Parathyroid adenoma (tissue), 2 donors: ENCODE results near the gene BMP8A.
"Not testable (repeated sequence)": the region's sequence is repeated elsewhere in the genome, so short reads cannot be mapped to it uniquely, and the experiment has no call there.

Experiments
- H2AFZ ChIP-seq: fragments of 300-600 bp; sonication (generic); one replicate; pipeline ENCODE4 v1.7.0; 2017; ENCODE audit warnings: antibody characterized with exemption, mild to moderate bottlenecking
- H3K27ac ChIP-seq: fragments of 300-600 bp; sonication (generic); one replicate; pipeline ENCODE4 v1.7.0; 2017
- H3K27me3 ChIP-seq: fragments of 300-600 bp; sonication (generic); one replicate; pipeline ENCODE4 v1.7.0; 2017; ENCODE audit warnings: low read length; ENCODE audit not compliant: control insufficient read depth, insufficient read depth
- H3K36me3 ChIP-seq: fragments of 300-600 bp; sonication (generic); one replicate; pipeline ENCODE4 v1.7.0; 2017; ENCODE audit warnings: low read length; ENCODE audit not compliant: control insufficient read depth, insufficient read depth
- H3K4me1 ChIP-seq: fragments of 300-600 bp; sonication (generic); one replicate; pipeline ENCODE4 v1.7.0; 2017; ENCODE audit warnings: control low read depth
- H3K4me2 ChIP-seq: fragments of 300-600 bp; sonication (generic); one replicate; pipeline ENCODE4 v1.7.0; 2017; ENCODE audit warnings: low read length
- H3K4me3 ChIP-seq: fragments of 300-600 bp; sonication (generic); one replicate; pipeline ENCODE4 v1.7.0; 2017; ENCODE audit warnings: low read depth, low read length
- H3K79me2 ChIP-seq: fragments of 300-600 bp; sonication (generic); one replicate; pipeline ENCODE4 v1.7.0; 2017; ENCODE audit warnings: control low read depth
- H3K9ac ChIP-seq: fragments of 300-600 bp; sonication (generic); one replicate; pipeline ENCODE4 v1.7.0; 2017; ENCODE audit warnings: mild to moderate bottlenecking
- H3K9me3 ChIP-seq: fragments of 300-600 bp; sonication (generic); one replicate; pipeline ENCODE4 v1.7.0; 2017; ENCODE audit warnings: low read length; ENCODE audit not compliant: control insufficient read depth
- TF ChIP-seq, protein P1 (sequence below): fragments of 300-600 bp; sonication (generic); IDR thresholded peaks from one replicate; pipeline ENCODE4 v1.7.0; 2017; ENCODE audit warnings: antibody characterized with exemption, mild to moderate bottlenecking
- donor health status: primary hyperparathyroidism.

Gene BMP8A

DNA sequence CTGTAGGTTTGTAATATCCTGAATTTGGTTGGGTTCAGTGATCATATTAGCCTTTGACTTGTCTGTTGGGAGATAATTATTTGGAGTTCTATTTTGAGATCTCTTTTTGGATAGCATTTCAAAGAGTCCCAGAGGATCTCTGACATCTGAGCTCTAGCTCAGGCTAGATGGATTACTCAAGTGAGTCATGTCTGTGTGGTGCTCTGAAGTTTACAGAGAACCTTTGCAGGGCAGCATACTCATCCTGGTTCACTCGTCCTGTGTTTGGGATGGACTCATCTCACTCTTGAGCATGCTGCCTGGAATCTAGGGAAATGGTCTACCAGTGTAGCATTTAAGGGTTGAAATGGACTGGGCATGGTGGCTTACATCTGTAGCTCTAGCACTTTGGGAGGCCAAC is 29.4 kb upstream of the BMP8A start:
- H3K27ac ChIP-seq = no peak overlapping the region
- H3K4me3 ChIP-seq = no peak overlapping the region
- no peaks in the 10 kb centered on the region for H3K9me3 ChIP-seq
- H2AFZ ChIP-seq = no peak overlapping the region
- TF ChIP-seq, protein P1, sequence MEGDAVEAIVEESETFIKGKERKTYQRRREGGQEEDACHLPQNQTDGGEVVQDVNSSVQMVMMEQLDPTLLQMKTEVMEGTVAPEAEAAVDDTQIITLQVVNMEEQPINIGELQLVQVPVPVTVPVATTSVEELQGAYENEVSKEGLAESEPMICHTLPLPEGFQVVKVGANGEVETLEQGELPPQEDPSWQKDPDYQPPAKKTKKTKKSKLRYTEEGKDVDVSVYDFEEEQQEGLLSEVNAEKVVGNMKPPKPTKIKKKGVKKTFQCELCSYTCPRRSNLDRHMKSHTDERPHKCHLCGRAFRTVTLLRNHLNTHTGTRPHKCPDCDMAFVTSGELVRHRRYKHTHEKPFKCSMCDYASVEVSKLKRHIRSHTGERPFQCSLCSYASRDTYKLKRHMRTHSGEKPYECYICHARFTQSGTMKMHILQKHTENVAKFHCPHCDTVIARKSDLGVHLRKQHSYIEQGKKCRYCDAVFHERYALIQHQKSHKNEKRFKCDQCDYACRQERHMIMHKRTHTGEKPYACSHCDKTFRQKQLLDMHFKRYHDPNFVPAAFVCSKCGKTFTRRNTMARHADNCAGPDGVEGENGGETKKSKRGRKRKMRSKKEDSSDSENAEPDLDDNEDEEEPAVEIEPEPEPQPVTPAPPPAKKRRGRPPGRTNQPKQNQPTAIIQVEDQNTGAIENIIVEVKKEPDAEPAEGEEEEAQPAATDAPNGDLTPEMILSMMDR = no peak
- no peak overlapping the region for H3K9ac ChIP-seq
- no peaks in the 10 kb centered on the region for H3K79me2 ChIP-seq
- H3K36me3 ChIP-seq = no peaks in the 10 kb centered on the region
- H3K27me3 ChIP-seq = no peaks in the 10 kb centered on the region
- H3K4me2 ChIP-seq = no peak overlapping the region
- no peaks in the 10 kb centered on the region for H3K4me1 ChIP-seq

DNA sequence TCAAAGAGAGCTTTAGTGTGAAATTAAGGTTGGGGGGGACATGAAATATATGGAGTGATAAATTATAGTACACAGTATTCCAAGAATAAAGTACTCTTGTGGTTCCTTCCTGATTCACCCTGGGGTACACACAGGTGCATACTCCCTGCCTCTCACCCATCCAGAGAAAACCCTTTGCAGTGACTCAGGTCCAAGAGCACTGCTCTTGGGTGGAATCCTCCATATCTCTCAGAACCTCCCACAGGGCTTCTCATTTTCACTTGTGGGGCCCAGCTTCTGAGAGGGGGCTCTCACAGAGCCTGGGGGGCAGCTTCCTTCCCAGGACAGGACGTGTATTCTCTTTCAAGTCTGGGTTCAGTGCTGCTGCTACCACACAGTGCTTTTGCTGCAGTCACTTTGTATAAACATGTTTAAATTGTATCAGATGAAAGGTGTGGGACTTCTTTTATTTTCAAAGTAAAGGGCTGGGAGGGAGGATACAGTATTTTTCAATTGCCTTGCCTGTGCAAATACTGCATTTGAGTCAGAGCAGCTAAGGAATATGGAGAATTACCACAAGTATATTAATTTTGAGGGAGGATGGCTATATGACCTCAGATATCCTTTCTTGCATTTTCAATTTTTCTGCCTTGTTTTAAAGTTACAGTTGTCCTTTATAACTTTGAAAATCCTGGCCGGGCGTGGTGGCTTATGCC is 24.9 kb upstream of the BMP8A start:
- Histone ChIP-seq H3K4me3 (no peak overlapping the region), H3K9ac (no peak overlapping the region), H3K79me2 (no peaks in the 10 kb centered on the region), H3K9me3 (no peaks in the 10 kb centered on the region), H3K36me3 (no peaks in the 10 kb centered on the region), H3K4me1 (no peaks in the 10 kb centered on the region), H3K27ac (no peak overlapping the region), H3K27me3 (no peaks in the 10 kb centered on the region), H2AFZ (no peak overlapping the region), H3K4me2 (no peak overlapping the region)
- TF ChIP-seq, protein P1 = no peak

DNA sequence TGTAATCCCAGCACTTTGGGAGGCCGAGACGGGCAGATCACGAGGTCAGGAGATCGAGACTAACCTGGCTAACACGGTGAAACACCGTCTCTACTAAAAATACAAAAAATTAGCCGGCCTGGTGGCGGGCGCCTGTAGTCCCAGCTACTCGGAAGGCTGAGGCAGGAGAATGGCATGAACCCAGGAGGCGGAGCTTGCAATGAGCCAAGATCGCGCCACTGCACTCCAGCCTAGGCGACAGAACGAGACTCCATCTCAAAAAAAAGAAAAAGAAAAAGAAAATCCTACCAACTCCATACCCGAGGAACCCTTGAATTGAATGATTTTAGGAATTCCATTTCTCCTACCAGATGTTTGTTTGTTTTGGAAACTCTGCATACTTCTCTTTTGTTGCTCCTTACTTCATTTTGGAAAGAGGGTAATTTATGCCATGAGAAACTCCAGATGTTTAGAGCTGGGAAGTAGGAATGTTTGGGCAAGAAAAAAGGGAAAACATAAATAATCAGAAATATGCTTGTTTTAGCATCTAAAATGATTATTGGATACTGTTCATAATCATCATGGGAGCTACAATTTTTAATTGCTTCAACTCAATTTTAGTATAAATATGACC is 24.2 kb upstream of the BMP8A start:
- H3K36me3 ChIP-seq, H3K4me3 ChIP-seq, H3K4me1 ChIP-seq, H2AFZ ChIP-seq, H3K4me2 ChIP-seq, H3K9ac ChIP-seq, H3K27ac ChIP-seq, H3K79me2 ChIP-seq, H3K9me3 ChIP-seq, H3K27me3 ChIP-seq: not testable (repeated sequence)

DNA sequence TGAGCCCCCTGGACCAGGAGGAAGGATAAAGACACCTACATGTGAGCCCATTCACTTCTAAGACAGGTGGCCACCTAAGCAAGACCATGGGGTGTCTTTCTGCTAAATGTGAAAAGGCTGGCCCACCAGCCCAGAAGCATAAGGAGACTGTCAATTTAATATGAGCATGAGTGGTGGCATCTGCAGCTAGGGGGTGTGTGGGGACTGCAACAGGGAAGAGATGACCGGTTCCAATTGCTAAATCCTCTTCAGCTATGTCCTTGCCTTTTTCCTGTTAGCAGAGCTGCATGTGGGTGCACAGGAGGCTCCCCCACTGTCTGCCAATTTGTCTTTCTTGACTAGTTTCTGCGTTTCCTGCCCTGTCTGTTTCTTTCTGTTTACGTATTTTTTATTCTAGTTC is 22.3 kb upstream of the BMP8A start:
- Histone ChIP-seq H3K4me1 (no peaks in the 10 kb centered on the region), H3K4me3 (no peak overlapping the region), H3K27me3 (no peaks in the 10 kb centered on the region), H3K79me2 (no peaks in the 10 kb centered on the region), H3K4me2 (no peak overlapping the region), H3K9me3 (no peaks in the 10 kb centered on the region), H3K27ac (no peak overlapping the region), H2AFZ (no peak overlapping the region), H3K9ac (no peak overlapping the region), H3K36me3 (no peaks in the 10 kb centered on the region)
- TF ChIP-seq, protein P1 = no peak

DNA sequence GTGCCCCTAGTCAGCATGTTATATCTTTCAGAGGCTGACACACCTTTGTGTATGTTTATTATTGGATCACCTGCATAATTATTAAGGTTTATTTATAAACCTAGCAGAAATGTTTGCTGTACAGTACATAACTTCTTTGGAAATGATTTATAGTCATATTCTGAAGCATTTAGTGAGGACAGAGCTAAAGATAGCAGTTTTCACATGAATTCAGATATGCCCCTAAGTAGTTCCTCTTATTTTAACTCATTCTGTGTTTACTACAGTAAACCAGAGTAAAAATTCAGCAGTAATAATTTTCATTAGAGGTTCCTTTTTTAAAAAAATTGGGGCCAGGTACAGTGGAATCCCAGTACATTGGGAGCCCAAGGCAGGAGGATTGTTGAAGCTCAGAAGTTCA is 21.4 kb upstream of the BMP8A start:
- Histone ChIP-seq H3K36me3 (no peaks in the 10 kb centered on the region), H3K79me2 (no peaks in the 10 kb centered on the region), H3K9ac (no peak overlapping the region), H3K9me3 (no peaks in the 10 kb centered on the region), H3K4me3 (no peak overlapping the region), H3K4me2 (no peak overlapping the region), H3K4me1 (no peaks in the 10 kb centered on the region), H3K27me3 (no peaks in the 10 kb centered on the region), H3K27ac (no peak overlapping the region), H2AFZ (no peak overlapping the region)
- TF ChIP-seq, protein P1 = no peak
